Suprapubic skin (tissue), 4 donors: Measurements from ENCODE around the gene SBNO2.

Experiments used
- CTCF ChIP-seq, 2 donors: fragments of 200-600 bp in 1 of 2; fragments of 450-650 bp in 1 of 2; sonication (generic) in 1 of 2; IDR thresholded peaks; one replicate each; pipeline ENCODE4 v1.5.1; 2016 to 2019; ENCODE audit warnings: antibody characterized with exemption in 2 of 2, mild to moderate bottlenecking in 1 of 2, moderate library complexity in 1 of 2
- EP300 ChIP-seq: sonication (generic); formaldehyde crosslinking; IDR thresholded peaks from one replicate; pipeline ENCODE4 v1.6.1; 2017; ENCODE audit warnings: antibody characterized with exemption
- POLR2A ChIP-seq, 2 donors: fragments of 450-650 bp; IDR thresholded peaks; one replicate each; pipeline ENCODE4 v1.6.1; 2017; ENCODE audit warnings: antibody characterized with exemption in 2 of 2, mild to moderate bottlenecking in 2 of 2, moderate library complexity in 2 of 2
- POLR2AphosphoS5 ChIP-seq, 3 donors: sonication (generic); formaldehyde crosslinking; IDR thresholded peaks; one replicate each; pipeline ENCODE4 v1.6.1; 2017; ENCODE audit warnings: antibody characterized with exemption in 3 of 3

- TF ChIP-seq CTCF (IDR thresholded peaks at IDR 0.05) (no peak), POLR2AphosphoS5 (IDR thresholded peaks at IDR 0.05) (peak in 2 of 3 donors; percentile 68 to 96), POLR2A (IDR thresholded peaks at IDR 0.05) (peak in 1 of 2 donors; percentile 67), EP300 (no peak)
Measured at GRCh38 chr19:1094978-1095701, 78.9 kb downstream of the SBNO2 start, which contains the start of gene POLR2E.
